NCI-H2196 treated with DMSO at 0.1 percent for 48 hours (cell line): ENCODE measurements around the gene AKIRIN1.
A peak's percentile ranks its signal among the peaks of the same experiment; 100 is the strongest.
"Not testable (repeated sequence)": the region's sequence is repeated elsewhere in the genome, so short reads cannot be mapped to it uniquely, and the experiment has no call there.

Experiments used
- DNase-seq: peaks from one replicate; lab custom pipeline; 2025; ENCODE audit not compliant: unreplicated experiment; lab: John Stamatoyannopoulos, UW

Gene AKIRIN1

GRCh38 chr1:38990738-38991637 is at the start of gene AKIRIN1:
AKIRIN1 (plus strand) TSS chr1:38991276; CDS start chr1:38991381, 105 bp downstream.
- peak; percentile 86 for DNase-seq

- peak; percentile 17 for DNase-seq
Observed at GRCh38 chr1:38941527-38942019, 49.5 kb upstream of the AKIRIN1 start, which contains the start of gene RHBDL2. RHBDL2 (minus strand) TSS chr1:38941830; CDS start chr1:38919212, 22,618 bp downstream.

GRCh38 chr1:38942664-38943428 is 48.2 kb upstream of the AKIRIN1 start:
- DNase-seq = no peak

- DNase-seq = no peak
Observed at GRCh38 chr1:38944547-38944946, 46.5 kb upstream of the AKIRIN1 start.

GRCh38 chr1:38950553-38950952 is 40.5 kb upstream of the AKIRIN1 start:
- DNase-seq = no peak

- no peak for DNase-seq
Observed at GRCh38 chr1:38953433-38953860, 37.6 kb upstream of the AKIRIN1 start.

GRCh38 chr1:38958967-38959366 is 32.1 kb upstream of the AKIRIN1 start:
- DNase-seq = no peak

GRCh38 chr1:38962113-38962512 is 29.0 kb upstream of the AKIRIN1 start:
- DNase-seq = no peak

- no peak for DNase-seq
Observed at GRCh38 chr1:38962560-38962959, 28.5 kb upstream of the AKIRIN1 start.

- no peak for DNase-seq
Observed at GRCh38 chr1:38964140-38964548, 26.9 kb upstream of the AKIRIN1 start.

- not testable (repeated sequence) for DNase-seq
Observed at GRCh38 chr1:38973145-38973544, 17.9 kb upstream of the AKIRIN1 start.

GRCh38 chr1:38973659-38974437 is 17.2 kb upstream of the AKIRIN1 start:
- no peak for DNase-seq

GRCh38 chr1:38977399-38978244 is 13.5 kb upstream of the AKIRIN1 start:
- DNase-seq = not testable (repeated sequence)

- not testable (repeated sequence) for DNase-seq
Observed at GRCh38 chr1:38978245-38978542, 12.9 kb upstream of the AKIRIN1 start.

- not testable (repeated sequence) for DNase-seq
Observed at GRCh38 chr1:38979380-38979779, 11.7 kb upstream of the AKIRIN1 start.

GRCh38 chr1:38989979-38990378 is 1.1 kb upstream of the AKIRIN1 start:
- no peak for DNase-seq

- no peak for DNase-seq
Observed at GRCh38 chr1:38990386-38990737, 714 bp upstream of the AKIRIN1 start.

- no peak for DNase-seq
Observed at GRCh38 chr1:38991638-38992411, 749 bp downstream of the AKIRIN1 start.

GRCh38 chr1:38992412-38993111 is 1.5 kb downstream of the AKIRIN1 start:
- no peak for DNase-seq
